GM18907 (cell line): ENCODE measurements around the gene PRSS22.

Experiments used
- ATAC-seq: cut with Tn5 transposase; IDR thresholded peaks from one replicate; pipeline ENCODE4 v1.9.1; 2021; ENCODE audit warnings: mild to moderate bottlenecking, moderate library complexity; ENCODE audit not compliant: unreplicated experiment

Gene PRSS22

DNA sequence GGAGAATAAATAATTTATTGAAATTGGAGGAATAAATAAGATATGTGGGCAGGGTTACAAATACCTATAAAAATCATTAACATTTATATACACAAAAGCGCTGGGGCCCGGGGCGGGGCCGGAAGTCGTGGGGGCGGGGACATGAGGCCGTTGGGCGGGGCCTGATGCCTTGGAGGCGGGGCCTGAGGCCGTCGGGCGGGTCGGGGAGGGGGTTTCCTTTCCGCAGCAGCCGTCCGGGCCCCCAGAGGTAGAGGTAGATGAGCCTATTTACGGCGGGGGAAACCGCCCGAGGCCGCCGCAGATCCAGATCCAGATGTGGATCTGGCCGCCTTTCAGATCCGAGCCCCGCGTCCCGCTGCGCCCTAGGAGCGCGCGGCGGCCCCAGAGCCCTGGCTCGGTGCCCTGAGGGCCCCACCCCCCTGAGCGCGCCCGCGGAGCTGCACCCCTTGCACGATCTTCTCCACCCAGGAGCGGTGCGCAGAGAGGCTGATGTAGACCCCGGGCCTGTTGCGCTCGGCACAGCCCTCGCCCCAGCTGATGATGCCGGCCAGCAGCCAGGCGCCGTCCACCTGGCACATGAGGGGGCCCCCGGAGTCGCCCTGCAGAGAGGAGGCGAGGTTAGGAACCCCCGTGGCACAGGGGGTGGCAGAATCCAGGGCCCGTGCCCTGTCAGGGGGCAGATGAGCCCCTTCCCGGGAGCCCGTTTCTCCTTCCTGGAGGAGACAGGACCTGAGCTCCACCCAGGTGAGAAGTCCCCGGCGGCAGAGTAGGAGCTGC, 5.1 kb downstream of the PRSS22 start:
- ATAC-seq = no peak

DNA sequence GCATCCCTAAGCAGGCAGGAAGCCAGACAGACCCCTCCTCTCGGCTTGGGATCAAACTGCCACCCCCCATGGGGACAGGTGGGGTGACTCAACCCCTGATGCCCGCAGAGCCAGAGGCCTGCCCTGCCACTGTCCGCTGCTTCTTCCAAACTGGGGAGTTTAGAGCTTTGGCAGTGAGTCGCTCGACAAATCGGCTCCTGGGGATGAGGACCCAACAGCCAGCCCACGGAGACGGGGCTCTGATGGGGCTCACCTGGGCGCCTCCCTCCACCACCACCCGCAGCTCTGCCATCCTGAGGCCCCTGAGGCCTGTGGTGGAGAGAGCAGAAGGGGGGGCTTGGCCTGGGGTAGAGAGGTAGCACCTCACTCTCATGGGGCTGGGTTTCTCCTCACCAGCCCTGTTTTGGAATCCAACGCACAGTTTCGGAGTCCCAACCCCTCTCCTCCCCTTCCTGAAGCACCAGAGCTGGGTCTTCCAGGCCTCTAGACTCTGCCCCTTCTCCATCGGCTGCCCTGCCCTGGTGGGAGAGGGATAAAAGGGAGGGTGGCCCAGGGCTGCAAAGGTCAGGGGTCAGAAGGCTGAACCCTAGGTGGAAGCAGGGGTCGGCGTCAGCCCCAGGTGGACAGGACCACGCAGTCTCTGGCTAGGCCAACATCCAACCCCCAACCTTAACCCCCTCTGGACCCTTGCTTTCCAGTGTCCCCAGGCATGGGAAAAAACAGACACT, 5.8 kb downstream of the PRSS22 start:
- ATAC-seq = no peak

GRCh38 chr16:2848933-2849725, 8.8 kb downstream of the PRSS22 start:
- no peak for ATAC-seq

DNA sequence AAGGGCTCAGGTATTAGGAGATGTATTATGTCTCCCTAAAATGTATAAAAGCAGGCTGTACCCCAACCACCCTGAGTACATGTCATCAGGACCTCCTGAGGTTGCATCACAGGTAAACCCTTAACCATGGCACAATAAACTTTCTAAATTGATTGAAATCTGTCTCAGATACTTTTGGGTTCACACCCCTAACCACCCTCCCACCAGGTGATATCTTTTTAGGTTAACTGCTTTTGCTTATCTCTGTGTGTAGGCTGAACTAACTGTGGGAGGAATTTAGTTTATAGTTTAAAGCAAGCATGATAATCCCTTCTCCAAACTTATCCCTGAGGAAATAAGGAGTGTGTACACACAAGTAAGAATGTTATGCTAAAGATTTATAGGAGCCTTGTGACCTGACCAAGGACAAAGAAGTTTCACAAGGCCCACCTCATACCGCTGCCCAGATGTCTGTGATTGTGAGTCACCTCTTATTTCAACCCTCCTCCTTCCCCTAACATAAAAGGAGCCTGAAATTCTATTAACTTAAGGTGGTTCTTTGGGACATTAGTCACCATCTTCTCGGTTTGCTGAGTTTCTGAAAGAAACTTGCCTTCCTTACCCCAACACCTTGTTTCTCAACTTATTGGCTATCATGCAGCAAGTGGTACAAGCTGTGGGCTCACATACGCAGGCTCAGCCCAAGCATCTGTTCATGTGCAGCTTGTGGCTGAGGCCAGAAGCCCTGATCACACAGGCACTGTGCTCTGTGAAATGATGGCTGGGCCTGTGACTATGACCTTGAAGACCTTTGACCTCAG, 11.3 kb downstream of the PRSS22 start:
- no peak for ATAC-seq

- no peak for ATAC-seq
These were observed 12.9 kb downstream of the PRSS22 start for GRCh38 chr16:2845116-2845515.

- ATAC-seq = no peak
These were observed 14.4 kb downstream of the PRSS22 start for GRCh38 chr16:2843526-2843925.

DNA sequence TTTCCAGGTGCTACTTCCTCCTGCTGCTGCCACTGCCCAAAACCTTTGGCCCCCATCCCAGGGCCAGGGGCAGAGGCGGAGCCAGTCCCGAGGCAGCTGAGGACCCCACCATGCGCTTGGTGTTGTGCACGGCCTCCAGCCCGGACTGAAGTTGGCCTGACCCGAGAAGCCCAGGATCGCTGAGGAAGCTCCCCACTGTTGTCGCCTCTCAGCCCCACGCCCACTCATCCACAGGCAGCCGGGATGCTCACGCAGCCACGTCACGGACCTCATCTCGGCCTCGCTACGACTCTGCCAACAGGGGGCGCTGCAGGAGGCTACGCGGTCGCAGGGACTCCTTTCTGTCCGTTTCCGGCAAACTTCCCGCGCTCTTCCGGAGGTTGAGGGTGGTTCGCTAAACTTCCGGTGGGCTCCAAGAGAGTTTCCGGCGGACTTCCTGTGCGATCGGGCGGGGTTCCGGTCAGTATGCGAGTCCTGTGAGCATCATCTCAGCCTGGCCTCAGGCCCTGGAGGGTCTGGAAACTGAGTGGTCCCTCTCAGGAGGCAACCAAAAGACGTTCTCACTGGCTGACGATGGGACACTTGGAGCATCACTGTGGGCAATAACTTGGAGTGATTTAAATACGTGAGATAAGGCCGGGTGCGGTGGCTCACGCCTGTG, 15.5 kb downstream of the PRSS22 start:
- no peak for ATAC-seq

- ATAC-seq = no peak
These were observed 16.2 kb downstream of the PRSS22 start for GRCh38 chr16:2841606-2842339.

GRCh38 chr16:2840914-2841313, 17.1 kb downstream of the PRSS22 start:
- ATAC-seq = no peak

DNA sequence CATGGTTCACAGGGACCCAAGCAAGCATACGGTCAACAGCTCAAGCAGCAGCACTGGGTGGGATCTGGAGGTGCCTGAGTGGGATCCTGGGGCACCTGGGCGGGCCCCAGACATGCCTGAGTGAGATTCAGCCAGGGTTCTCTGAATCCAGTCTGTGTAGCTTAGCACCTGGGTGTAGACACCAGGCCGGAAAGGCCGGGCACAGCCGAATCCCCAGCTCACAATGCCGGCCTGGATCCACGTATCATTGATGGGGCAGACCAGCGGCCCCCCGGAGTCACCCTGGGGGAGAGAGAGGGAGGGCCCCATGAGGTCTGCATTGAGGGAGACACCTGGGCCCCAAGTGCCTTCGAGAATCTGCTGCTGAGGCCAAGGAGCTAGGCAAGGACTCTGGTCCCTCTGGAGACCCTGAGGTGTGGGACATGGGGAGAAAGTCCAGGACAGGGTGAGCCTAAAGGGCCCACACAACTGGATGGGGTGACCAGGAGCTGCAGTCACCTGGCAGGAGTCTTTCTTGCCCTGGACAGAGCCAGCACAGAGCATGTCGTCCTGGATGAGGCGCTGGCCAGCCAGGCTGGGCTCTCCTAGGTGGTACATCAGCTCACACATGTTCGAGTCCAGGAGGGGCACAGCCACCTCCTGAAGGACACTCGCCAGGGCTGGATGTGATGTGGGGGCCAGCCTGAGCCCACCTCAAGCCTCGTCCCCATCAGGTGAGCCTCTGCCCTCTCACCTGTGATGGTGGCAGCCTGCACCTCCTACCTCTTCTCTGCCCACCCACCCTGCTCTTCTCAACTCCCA, 18.1 kb downstream of the PRSS22 start:
- no peak for ATAC-seq

DNA sequence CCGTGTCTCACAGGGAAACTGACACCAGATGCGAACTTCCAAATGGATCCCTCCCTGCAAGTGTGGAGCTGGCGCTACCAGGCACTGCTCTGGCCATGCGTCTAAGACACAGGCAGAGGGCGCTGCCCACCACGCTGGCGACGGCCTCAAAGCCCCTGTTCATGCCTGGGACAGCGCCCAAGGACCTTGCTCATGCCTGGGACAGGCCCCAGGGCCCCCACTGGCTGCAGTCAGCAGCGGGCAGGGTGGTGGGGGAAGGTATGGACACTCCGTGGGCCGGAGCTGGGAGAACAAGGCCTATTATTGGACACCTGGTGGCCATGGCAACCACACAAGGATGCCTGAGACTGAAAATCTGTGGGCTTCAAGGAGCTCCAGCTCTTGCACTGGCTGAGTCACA, 19.0 kb downstream of the PRSS22 start:
- no peak for ATAC-seq

DNA sequence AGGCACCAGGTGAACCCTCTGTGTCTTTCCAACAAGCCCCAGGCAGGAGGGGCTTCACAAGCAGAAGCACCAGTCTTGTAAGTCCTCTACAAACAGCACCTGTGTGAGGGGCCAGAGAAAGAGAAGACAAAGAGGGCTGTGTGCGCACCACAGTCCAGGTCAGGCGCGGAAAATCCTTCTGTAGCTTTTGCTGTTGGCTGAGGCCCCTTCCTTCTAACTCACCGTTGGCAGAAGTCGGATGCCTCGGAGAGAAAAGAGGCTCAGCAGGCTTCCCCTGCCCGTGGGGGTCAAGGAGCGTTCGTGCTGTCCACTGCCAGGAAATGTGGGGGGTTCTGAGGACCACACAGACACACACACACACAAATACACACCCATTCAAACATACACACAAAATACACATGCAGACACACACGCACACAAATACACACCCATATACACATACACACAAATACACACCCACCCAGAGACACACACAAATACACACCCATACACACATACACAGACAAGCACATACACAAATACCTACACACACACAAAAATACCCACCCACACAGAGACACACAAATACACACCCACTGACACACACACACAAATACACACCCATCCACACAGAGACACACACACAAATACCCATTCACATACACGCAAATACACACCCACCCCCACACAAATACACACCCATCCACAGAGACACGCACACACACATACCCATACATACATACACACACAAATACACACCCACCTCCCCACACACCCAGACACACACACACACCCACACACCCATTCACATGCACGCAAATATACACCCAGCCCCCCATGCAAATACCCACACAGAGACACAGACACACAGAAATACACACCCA, 21.1 kb downstream of the PRSS22 start:
- ATAC-seq = no peak

DNA sequence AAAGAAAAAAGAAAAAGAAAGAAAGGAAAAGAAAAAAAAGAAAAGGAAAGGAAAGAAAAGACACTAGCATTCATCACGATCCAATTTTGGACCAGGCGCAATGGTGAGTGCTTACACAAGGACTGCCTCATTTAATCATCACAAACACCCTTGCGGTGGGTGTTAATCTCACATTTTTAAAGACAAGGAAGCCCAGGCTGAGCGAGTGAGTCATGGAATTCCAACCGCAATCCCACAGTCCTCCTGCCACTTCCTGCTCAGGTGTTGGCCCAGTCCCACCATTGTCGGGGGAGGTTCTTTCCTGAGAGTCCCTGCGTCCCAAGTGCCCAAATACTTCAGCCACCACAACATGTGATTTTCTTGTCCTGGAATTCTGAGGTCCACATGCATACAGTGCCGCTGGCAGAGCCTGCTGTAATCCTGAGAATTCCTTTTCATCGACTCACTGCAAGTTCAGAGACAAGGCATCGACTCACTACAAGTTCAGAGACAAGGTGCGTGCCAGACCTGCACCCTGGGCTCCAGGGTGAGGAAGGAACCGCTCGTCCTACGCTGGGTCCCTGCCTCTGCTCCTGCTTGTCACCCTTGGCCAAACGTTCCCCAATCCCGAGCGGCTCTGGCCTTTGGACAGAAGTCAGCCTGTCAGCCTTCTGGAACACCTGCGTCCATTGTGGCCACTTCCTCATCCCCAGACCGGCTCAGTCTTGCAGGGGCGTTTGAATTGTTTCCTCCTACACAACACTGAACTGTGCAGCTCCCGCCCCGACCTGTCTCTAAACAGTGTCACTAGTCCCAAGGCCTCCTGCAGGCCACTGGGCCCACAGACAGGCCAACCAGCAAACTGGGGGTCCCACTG, 22.1 kb downstream of the PRSS22 start:
- ATAC-seq = no peak

DNA sequence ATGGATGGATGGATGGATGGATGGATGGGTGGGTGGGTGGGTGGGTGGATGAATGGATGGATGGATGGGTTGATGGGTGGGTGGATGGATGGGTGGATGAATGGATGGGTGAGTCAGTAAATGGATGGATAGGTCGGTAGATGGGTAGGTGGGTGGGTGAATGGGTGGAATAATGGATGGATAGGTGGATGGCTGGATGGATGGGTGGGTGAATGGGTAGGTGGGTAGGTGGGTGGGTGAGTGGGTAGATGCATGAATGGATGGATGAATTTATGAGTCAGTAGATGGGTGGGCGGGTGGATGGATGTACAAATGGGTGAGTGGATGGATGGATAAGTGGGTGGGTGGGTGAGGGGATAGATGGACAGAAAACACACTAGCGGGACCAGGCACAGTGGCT, 23.0 kb downstream of the PRSS22 start:
- ATAC-seq = no peak

- no peak for ATAC-seq
These were observed 24.2 kb downstream of the PRSS22 start for GRCh38 chr16:2833776-2834175.

- ATAC-seq = no peak
These were observed 26.8 kb downstream of the PRSS22 start for GRCh38 chr16:2831203-2831602.

- no peak for ATAC-seq
These were observed 27.6 kb downstream of the PRSS22 start for GRCh38 chr16:2830355-2830695.
